GM19035 (cell line): Measurements from ENCODE around the gene PHACTR4.
"Not testable (repeated sequence)": the region's sequence is repeated elsewhere in the genome, so short reads cannot be mapped to it uniquely, and the experiment has no call there.

ENCODE experiments used
- ATAC-seq: cut with Tn5 transposase; IDR thresholded peaks from one replicate; pipeline ENCODE4 v1.9.1; 2021; ENCODE audit not compliant: unreplicated experiment

Gene PHACTR4

DNA sequence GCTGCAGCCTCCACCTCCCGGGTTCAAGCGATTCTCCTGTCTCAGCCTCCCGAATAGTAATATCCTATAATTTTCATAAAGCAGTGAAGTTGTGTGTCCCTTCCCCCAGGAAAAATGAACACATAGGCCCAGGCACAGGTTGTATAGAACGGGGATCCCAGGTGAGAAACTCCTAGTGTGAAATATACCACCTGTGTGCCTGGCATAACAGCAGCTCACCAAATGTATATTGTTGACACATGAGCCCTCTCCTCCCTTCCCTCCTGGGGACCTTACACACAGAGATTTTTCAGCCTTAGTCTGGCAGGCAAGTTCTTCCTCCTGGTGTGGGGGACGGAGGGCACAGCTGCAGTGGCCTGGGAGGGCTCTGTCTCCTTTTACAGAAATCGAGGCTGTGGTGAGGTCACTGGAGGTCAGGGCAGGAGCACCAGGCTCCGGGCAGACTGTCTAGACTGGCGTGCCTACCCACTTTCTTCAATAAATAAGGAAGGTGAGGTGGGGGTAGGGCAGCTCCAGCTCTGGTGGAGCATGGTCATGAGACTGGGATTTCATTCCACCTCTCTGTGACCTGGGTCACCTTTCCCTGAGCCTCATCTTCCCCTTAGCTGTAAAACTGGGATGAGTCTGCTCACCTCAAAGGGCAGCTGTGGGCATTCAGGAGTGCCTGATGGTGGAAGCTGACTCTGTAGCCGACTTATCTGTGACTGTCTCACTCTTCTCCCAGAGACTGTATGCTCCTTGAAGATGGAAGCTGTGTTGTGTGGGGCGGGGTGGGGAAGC lies 150.6 kb downstream of the PHACTR4 start:
- ATAC-seq, result no peak

DNA sequence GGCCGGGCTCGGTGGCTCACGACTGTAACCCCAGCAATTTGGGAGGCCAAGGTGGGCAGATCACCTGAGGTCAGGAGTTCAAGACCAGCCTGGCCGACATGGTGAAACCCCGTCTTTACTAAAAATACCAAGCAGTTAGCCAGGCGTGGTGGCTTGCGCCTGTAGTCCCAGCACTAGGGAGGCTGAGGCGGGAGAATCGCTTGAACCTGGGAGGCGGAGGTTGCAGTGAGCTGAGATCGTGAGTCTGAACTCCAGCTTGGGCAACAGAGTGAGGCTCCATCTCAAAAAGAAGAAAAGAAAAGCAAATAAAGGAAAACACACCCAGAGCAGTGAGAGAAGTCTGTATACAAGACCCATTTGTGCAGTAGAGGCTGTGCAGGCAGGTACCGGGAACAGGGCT lies 151.3 kb downstream of the PHACTR4 start:
- not testable (repeated sequence) for ATAC-seq

GRCh38 chr1:28521502-28522164 lies 152.1 kb downstream of the PHACTR4 start:
- ATAC-seq, result no peak

DNA sequence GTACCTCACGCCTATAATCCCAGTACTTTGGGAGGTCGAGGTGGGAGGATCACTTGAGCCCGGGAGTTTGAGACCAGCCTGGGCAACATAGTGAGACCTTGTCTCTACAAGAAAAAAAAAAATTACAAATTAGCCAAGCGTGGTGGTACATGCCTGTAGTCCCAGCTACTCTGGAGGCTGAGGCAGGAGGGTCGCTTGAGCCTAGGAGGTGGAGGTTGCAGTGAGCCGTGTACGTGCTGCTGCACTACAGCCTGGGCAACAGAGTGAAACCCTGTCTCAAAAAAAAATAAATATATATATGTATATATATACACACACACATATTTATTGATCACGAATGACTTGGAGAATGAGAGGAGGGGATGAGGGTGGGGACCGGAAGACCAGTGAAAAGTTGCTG lies 153.0 kb downstream of the PHACTR4 start:
- ATAC-seq, result not testable (repeated sequence)

- not testable (repeated sequence) for ATAC-seq
Observed at GRCh38 chr1:28525002-28525642, 155.6 kb downstream of the PHACTR4 start.

DNA sequence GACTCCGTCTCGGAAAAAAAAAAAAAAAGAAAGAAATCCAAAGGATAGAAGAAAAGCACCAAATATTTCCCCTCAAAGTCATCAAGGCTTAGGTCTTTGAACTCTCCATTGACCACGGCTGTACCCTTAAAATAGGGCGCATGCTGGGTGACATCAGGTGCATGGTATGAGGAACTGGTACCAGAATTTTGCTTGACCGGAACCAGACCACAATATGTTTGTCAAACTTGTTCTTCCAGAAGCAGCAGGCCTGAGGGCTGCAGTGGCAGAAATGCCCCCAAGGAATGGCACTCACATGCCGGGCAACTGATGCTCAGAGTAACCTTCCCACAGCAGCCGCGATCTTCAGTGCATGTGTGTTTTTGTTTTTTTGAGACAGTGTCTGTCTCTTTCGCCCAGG lies 157.3 kb downstream of the PHACTR4 start:
- no peak for ATAC-seq

- ATAC-seq, result no peak
Observed at GRCh38 chr1:28530456-28530855, 160.9 kb downstream of the PHACTR4 start.

- no peak for ATAC-seq
Observed at GRCh38 chr1:28534671-28535070, 165.1 kb downstream of the PHACTR4 start.

- ATAC-seq, result no peak
Observed at GRCh38 chr1:28535180-28535579, 165.6 kb downstream of the PHACTR4 start.

GRCh38 chr1:28537457-28538199 lies 168.1 kb downstream of the PHACTR4 start:
- ATAC-seq, result no peak

- no peak for ATAC-seq
Observed at GRCh38 chr1:28538286-28538685, 168.7 kb downstream of the PHACTR4 start.

DNA sequence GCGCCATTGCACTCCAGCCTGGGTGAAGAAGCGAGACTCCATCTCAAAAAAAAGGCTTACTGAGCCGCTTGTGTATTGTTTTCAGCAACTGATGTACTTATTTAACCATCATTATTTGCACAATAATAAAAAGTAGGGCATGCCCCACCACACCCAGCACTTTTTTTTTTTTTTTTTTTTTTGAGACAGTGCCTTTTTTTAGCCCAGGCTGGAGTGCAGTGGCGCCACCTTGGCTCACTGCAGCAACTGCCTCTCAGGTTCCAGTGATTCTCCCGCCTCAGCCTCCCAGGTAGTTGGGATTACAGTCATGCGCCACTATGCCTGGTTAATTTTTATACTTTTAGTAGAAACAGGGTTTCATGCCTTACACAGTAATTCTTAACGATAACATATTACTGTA lies 171.1 kb downstream of the PHACTR4 start:
- no peak for ATAC-seq

DNA sequence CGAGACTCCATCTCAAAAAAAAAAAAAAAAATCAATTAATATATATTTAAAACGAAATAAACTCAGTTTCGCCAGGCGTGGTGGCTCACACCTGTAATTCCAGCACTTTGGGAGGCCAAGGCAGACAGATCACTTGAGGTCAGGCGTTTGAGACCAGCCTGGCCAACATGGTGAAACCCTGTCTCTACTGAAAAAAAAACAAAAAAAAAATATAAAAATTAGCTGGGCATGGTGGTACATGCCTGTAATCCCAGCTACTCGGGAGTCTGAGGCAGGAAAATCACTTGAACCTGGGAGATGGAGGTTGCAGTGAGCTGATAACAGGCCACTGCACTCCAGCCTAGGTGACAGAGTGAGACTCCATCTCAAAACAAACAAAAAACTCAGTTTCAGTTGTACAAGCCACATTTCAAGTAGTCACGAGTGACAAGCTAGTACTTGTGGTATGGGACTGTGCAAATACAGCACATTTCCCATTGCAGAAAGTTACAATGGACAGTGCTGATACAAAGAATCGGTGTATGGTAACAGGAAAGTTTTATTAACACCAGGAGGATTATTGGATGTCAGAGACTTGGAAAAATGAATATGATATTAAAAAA lies 172.0 kb downstream of the PHACTR4 start:
- ATAC-seq, result not testable (repeated sequence)

GRCh38 chr1:28545246-28545628 lies 175.7 kb downstream of the PHACTR4 start:
- ATAC-seq, result no peak

DNA sequence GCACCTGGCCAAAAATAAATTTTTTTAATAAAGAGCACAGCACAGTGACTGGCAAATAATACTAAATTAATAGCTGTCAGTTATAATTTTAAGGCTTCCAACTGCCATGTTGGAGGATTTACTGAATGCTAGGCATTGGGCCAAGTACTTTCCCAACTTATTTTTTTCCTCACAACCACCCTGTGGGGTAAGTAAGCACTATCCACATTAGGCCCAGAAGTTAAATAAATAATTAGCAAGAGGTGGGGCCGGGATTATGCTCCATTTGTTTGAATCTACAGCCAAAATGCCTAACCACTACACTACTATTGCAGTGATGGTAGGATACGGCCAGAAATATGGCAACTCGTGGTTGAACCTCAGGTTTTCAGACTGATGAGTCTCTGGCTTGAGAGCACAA lies 178.8 kb downstream of the PHACTR4 start:
- no peak for ATAC-seq
